Loucy (cell line): ENCODE results near the gene ZDHHC7.

Experiments used
- CTCF ChIP-seq: fragments of 200-600 bp; sonication (generic); conservative IDR thresholded peaks from 2 replicates; pipeline ENCODE4 v1.5.1; 2014; ENCODE audit warnings: mild to moderate bottlenecking, antibody characterized with exemption, low read length
- EZH2phosphoT487 ChIP-seq: fragments of 200-600 bp; IDR thresholded peaks from 2 replicates; pipeline ENCODE4 v1.6.1; 2018; ENCODE audit warnings: antibody characterized with exemption, mild to moderate bottlenecking, moderate library complexity, borderline replicate concordance

- TF ChIP-seq CTCF (no peak), EZH2phosphoT487 (no peak)
These were observed 12.1 kb downstream of the ZDHHC7 start for GRCh38 chr16:84999200-84999599.
